Measurements from ENCODE around the gene PDE7B. TPM values are rescaled to one million over a fixed set of nuclear protein-coding genes. Genes with fewer than 3 reads are reported as not detected.

PDE7B gene
- total RNA-seq, 1 experiment from 2014 or later: not detected

DNA sequence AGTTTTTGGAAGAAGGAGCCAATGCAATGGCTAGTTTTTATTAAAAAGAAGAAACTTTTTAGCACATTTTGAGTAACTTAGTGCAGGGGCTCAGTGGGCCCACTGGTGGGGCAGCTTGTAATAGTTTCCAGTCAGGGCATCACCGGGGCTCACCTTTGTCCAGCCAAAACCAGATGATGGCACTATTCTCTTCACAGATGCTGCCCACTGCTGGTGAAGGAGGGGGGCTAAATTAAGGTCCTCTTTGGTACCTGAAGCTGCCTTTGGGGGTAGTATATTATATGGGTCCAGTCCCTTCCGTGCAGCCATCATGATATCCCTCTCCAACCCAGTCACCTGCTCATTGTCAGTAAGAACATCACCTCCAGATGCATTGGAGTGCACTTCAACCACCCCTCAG, 182.9 kb downstream of the PDE7B start:
- DNase-seq (ENCODE audit: low spot score) (no peak), ATAC-seq (peak; percentile 34; the same call in 1 of the 2 replicates)
- TF ChIP-seq, protein P1, sequence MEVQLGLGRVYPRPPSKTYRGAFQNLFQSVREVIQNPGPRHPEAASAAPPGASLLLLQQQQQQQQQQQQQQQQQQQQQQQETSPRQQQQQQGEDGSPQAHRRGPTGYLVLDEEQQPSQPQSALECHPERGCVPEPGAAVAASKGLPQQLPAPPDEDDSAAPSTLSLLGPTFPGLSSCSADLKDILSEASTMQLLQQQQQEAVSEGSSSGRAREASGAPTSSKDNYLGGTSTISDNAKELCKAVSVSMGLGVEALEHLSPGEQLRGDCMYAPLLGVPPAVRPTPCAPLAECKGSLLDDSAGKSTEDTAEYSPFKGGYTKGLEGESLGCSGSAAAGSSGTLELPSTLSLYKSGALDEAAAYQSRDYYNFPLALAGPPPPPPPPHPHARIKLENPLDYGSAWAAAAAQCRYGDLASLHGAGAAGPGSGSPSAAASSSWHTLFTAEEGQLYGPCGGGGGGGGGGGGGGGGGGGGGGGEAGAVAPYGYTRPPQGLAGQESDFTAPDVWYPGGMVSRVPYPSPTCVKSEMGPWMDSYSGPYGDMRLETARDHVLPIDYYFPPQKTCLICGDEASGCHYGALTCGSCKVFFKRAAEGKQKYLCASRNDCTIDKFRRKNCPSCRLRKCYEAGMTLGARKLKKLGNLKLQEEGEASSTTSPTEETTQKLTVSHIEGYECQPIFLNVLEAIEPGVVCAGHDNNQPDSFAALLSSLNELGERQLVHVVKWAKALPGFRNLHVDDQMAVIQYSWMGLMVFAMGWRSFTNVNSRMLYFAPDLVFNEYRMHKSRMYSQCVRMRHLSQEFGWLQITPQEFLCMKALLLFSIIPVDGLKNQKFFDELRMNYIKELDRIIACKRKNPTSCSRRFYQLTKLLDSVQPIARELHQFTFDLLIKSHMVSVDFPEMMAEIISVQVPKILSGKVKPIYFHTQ (CRISPR knock-in tag; IDR thresholded peaks at IDR 0.05): no peak
- Mint-ChIP-seq H3K27me3 (ENCODE audit: low read depth) (no peaks in the 10 kb centered on the region), H3K9me3 (no peaks in the 10 kb centered on the region), H3K27ac (no peak overlapping the region), H3K4me3 (no peak overlapping the region), H3K4me1 (peaks cover 13% of the 10 kb centered on the region), H3K36me3 (no peaks in the 10 kb centered on the region)
- POLR2A ChIA-PET: no interaction called here
- CTCF ChIA-PET: interaction anchor here (1.1 kb wide), 2 partner anchors 10 to 125 kb away, joined by 4 read pairs; no protein-coding TSS in a partner anchor

DNA sequence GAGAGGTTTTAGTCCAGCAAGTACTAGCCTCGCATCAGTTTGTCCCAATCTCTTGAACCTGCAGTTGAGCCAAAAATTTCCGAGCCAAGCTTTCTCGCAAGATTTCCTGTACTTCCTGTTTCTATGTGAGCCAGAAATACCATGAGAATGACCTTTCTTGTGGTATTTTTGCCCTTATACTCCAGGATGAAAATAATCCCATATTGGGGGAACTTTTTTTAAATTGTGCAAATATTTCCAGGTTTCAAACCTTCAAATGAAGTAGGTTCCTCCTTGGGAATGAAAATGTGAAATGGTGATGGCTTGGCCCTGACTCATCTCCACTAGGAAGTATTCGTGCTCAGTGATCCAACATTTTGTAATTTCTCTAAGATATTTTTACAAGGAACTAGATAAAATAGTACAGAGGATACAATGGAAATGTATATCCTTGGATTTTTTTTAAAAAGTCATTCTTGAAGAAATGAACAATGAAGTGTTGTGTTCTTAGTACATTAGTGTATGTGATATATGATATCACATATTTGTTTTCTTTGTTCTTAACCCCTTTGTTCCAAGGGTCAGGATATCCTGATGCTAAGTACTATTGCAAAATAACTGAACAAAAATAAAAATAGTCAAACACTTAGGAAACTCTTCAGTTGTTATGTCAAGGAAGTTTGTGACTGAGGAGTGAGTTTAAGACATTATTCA, 184.0 kb downstream of the PDE7B start:
- DNase-seq (ENCODE audit: low spot score) (no peak), ATAC-seq (no peak)
- H3K4me3 Mint-ChIP-seq: no peak overlapping the region
- H3K27ac Mint-ChIP-seq: no peak overlapping the region
- TF ChIP-seq FOXP1 (CRISPR knock-in tag; IDR thresholded peaks at IDR 0.05; ENCODE audit: borderline replicate concordance): no peak
- no peak for TF ChIP-seq KAT7 (CRISPR knock-in tag; IDR thresholded peaks at IDR 0.05; ENCODE audit: borderline replicate concordance)
- no peak for TF ChIP-seq ZNF219 (CRISPR knock-in tag; IDR thresholded peaks at IDR 0.05; ENCODE audit: borderline replicate concordance)
- TF ChIP-seq OVOL2 (CRISPR knock-in tag; IDR thresholded peaks at IDR 0.05; ENCODE audit: borderline replicate concordance): no peak
- TF ChIP-seq, protein P2, sequence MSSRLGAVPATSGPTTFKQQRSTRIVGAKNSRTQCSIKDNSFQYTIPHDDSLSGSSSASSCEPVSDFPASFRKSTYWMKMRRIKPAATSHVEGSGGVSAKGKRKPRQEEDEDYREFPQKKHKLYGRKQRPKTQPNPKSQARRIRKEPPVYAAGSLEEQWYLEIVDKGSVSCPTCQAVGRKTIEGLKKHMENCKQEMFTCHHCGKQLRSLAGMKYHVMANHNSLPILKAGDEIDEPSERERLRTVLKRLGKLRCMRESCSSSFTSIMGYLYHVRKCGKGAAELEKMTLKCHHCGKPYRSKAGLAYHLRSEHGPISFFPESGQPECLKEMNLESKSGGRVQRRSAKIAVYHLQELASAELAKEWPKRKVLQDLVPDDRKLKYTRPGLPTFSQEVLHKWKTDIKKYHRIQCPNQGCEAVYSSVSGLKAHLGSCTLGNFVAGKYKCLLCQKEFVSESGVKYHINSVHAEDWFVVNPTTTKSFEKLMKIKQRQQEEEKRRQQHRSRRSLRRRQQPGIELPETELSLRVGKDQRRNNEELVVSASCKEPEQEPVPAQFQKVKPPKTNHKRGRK (CRISPR knock-in tag; IDR thresholded peaks at IDR 0.05; ENCODE audit: borderline replicate concordance): no peak
- TF ChIP-seq, protein P3, sequence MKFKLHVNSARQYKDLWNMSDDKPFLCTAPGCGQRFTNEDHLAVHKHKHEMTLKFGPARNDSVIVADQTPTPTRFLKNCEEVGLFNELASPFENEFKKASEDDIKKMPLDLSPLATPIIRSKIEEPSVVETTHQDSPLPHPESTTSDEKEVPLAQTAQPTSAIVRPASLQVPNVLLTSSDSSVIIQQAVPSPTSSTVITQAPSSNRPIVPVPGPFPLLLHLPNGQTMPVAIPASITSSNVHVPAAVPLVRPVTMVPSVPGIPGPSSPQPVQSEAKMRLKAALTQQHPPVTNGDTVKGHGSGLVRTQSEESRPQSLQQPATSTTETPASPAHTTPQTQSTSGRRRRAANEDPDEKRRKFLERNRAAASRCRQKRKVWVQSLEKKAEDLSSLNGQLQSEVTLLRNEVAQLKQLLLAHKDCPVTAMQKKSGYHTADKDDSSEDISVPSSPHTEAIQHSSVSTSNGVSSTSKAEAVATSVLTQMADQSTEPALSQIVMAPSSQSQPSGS (CRISPR knock-in tag; IDR thresholded peaks at IDR 0.05; ENCODE audit: borderline replicate concordance, low read depth): no peak
- TF ChIP-seq SP1 (CRISPR knock-in tag; conservative IDR thresholded peaks at IDR 0.05): no peak
- TF ChIP-seq, protein P4, sequence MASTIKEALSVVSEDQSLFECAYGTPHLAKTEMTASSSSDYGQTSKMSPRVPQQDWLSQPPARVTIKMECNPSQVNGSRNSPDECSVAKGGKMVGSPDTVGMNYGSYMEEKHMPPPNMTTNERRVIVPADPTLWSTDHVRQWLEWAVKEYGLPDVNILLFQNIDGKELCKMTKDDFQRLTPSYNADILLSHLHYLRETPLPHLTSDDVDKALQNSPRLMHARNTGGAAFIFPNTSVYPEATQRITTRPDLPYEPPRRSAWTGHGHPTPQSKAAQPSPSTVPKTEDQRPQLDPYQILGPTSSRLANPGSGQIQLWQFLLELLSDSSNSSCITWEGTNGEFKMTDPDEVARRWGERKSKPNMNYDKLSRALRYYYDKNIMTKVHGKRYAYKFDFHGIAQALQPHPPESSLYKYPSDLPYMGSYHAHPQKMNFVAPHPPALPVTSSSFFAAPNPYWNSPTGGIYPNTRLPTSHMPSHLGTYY (CRISPR knock-in tag; IDR thresholded peaks at IDR 0.05): no peak
- no peak for TF ChIP-seq SOX15 (CRISPR knock-in tag; IDR thresholded peaks at IDR 0.05)
- no peak for TF ChIP-seq RORB (CRISPR knock-in tag; IDR thresholded peaks at IDR 0.05)
- TF ChIP-seq, protein P5, sequence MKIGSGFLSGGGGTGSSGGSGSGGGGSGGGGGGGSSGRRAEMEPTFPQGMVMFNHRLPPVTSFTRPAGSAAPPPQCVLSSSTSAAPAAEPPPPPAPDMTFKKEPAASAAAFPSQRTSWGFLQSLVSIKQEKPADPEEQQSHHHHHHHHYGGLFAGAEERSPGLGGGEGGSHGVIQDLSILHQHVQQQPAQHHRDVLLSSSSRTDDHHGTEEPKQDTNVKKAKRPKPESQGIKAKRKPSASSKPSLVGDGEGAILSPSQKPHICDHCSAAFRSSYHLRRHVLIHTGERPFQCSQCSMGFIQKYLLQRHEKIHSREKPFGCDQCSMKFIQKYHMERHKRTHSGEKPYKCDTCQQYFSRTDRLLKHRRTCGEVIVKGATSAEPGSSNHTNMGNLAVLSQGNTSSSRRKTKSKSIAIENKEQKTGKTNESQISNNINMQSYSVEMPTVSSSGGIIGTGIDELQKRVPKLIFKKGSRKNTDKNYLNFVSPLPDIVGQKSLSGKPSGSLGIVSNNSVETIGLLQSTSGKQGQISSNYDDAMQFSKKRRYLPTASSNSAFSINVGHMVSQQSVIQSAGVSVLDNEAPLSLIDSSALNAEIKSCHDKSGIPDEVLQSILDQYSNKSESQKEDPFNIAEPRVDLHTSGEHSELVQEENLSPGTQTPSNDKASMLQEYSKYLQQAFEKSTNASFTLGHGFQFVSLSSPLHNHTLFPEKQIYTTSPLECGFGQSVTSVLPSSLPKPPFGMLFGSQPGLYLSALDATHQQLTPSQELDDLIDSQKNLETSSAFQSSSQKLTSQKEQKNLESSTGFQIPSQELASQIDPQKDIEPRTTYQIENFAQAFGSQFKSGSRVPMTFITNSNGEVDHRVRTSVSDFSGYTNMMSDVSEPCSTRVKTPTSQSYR (CRISPR knock-in tag; IDR thresholded peaks at IDR 0.05): no peak
- TF ChIP-seq GABPB1 (CRISPR knock-in tag; IDR thresholded peaks at IDR 0.05): no peak
- TF ChIP-seq CBFB (CRISPR knock-in tag; IDR thresholded peaks at IDR 0.05; ENCODE audit: low read depth): no peak
- TF ChIP-seq, protein P6, sequence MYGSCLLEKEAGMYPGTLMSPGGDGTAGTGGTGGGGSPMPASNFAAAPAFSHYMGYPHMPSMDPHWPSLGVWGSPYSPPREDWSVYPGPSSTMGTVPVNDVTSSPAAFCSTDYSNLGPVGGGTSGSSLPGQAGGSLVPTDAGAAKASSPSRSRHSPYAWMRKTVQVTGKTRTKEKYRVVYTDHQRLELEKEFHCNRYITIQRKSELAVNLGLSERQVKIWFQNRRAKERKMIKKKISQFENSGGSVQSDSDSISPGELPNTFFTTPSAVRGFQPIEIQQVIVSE (CRISPR knock-in tag; IDR thresholded peaks at IDR 0.05; ENCODE audit: borderline replicate concordance): no peak
- TF ChIP-seq NFATC4 (CRISPR knock-in tag; IDR thresholded peaks at IDR 0.05): no peak
- no peaks in the 10 kb centered on the region for H3K9me3 Mint-ChIP-seq
- POLR2A ChIA-PET: no interaction called here
- CTCF ChIA-PET: no interaction called here
- H3K36me3 Mint-ChIP-seq: no peaks in the 10 kb centered on the region
- H3K4me1 Mint-ChIP-seq: peaks cover 13% of the 10 kb centered on the region
- H3K27me3 Mint-ChIP-seq (ENCODE audit: low read depth): no peaks in the 10 kb centered on the region

Data from WTC11 (cell line).